Caco-2 (cell line): ENCODE data around the gene PP2D1. TPM values are rescaled to one million over a fixed set of nuclear protein-coding genes. Genes with fewer than 3 reads are reported as not detected.

Experiments used
- BruUV-seq: library from RNA; stranded (reverse); fragments of 400-500 nt; replicated peaks from 2 replicates; lab custom pipeline; 2021; lab: Mats Ljungman, UMichigan
- CTCF ChIA-PET: fragments of 300-600 bp; sonication (Branson Sonifier 250); formaldehyde crosslinking; loops from one replicate; lab custom pipeline; 2022; ENCODE audit warnings: antibody characterized with exemption; lab: Charles Lee
- POLR2A ChIA-PET: fragments of 300-600 bp; sonication (Branson Sonifier 250); formaldehyde crosslinking; loops from one replicate; lab custom pipeline; 2022; ENCODE audit warnings: antibody characterized with exemption; lab: Charles Lee
- DNase-seq, 2 experiments: peaks; one replicate each; pipeline versions ENCODE4 v3.0.0 to v3.0.0-alpha.2; 2020 to 2022
- H3K27me3 ChIP-seq: replicated peaks from 2 replicates; pipeline ENCODE4 v1.6.0; 2011; ENCODE audit warnings: low read length; ENCODE audit not compliant: control insufficient read depth, insufficient read depth
- H3K36me3 ChIP-seq: 2 replicates; pipeline ENCODE4 v1.5.1; 2011; ENCODE audit warnings: low read length; ENCODE audit not compliant: control insufficient read depth, insufficient read depth
- H3K4me1 ChIP-seq: fragments of 250-450 bp; sonication (Bioruptor Pico); 2 replicates; pipeline ENCODE4 v1.5.1; 2020; ENCODE audit warnings: mild to moderate bottlenecking
- H3K4me3 ChIP-seq: 2 replicates; pipeline ENCODE4 v1.5.1; 2011; ENCODE audit warnings: low read depth, mild to moderate bottlenecking, control low read depth, low read length
- H3K9me3 ChIP-seq: fragments of 250-450 bp; sonication (Bioruptor Pico); 2 replicates; pipeline ENCODE4 v1.5.1; 2020; ENCODE audit warnings: mild to moderate bottlenecking, moderate library complexity
- H3K27ac Mint-ChIP-seq: one replicate; pipeline ENCODE4 v1.8.0; 2022; ENCODE audit warnings: mixed read lengths; ENCODE audit not compliant: unreplicated experiment
- H3K27me3 Mint-ChIP-seq: one replicate; pipeline ENCODE4 v1.8.0; 2022; ENCODE audit warnings: mixed read lengths; ENCODE audit not compliant: insufficient read depth, unreplicated experiment
- H3K36me3 Mint-ChIP-seq: one replicate; pipeline ENCODE4 v1.8.0; 2022; ENCODE audit warnings: mild to moderate bottlenecking, mixed read lengths; ENCODE audit not compliant: insufficient read depth, unreplicated experiment
- H3K4me1 Mint-ChIP-seq: one replicate; pipeline ENCODE4 v1.8.0; 2022; ENCODE audit warnings: low read depth, mixed read lengths; ENCODE audit not compliant: unreplicated experiment
- H3K4me3 Mint-ChIP-seq: one replicate; pipeline ENCODE4 v1.8.0; 2022; ENCODE audit warnings: mild to moderate bottlenecking, moderate library complexity, mixed read lengths; ENCODE audit not compliant: unreplicated experiment
- H3K9me3 Mint-ChIP-seq: one replicate; pipeline ENCODE4 v1.8.0; 2022; ENCODE audit warnings: mixed read lengths; ENCODE audit not compliant: unreplicated experiment
- CTCF ChIP-seq, 2 experiments: fragments of 200-600 bp in 1 of 2; IDR thresholded peaks; 1 replicate in 1 of 2; 2 replicates in 1 of 2; pipeline versions ENCODE4 v1.5.1 to v1.8.0; 2011 to 2022; ENCODE audit warnings: antibody characterized with exemption in 1 of 2, control low read depth in 1 of 2, inconsistent platforms in 1 of 2, low read depth in 1 of 2, low read length in 1 of 2, mild to moderate bottlenecking in 1 of 2, moderate library complexity in 1 of 2; ENCODE audit not compliant: insufficient read depth in 1 of 2, severe bottlenecking in 1 of 2, unreplicated experiment in 1 of 2
- intact Hi-C: fragments of 100-400 bp; cut with micrococcal nuclease; formaldehyde crosslinking; loops from one replicate; pipeline ENCODE4 v1.10.0; 2022; ENCODE audit not compliant: unreplicated experiment
- total RNA-seq: library from RNA; stranded (reverse); gene quantifications from 2 replicates; pipeline ENCODE4 v1.2.3, GENCODE V29; 2022

The PP2D1 gene
- total RNA-seq, 1 experiment from 2014 or later = not detected

GRCh38 chr3:19948226-19948591 lies 63.9 kb downstream of the PP2D1 start:
- Mint-ChIP-seq H3K27me3 (no peaks in the 10 kb centered on the region), H3K4me3 (peak overlapping the region; percentile 80), H3K36me3 (peaks cover 26% of the 10 kb centered on the region), H3K9me3 (no peaks in the 10 kb centered on the region), H3K27ac (peak overlapping the region; percentile 86), H3K4me1 (peaks cover 6% of the 10 kb centered on the region)
- intact Hi-C loops = loop anchor here (5.0 kb wide), 1 partner anchor 239 kb away; the partner anchor contains the start of gene SGO1
- TF ChIP-seq CTCF (IDR thresholded peaks at IDR 0.05; ENCODE audit: insufficient read depth in 1 of 2, low read depth in 1 of 2, low read length in 1 of 2, severe bottlenecking in 1 of 2, unreplicated experiment in 1 of 2) = no peak
- peak overlapping the region; percentile 96 for H3K4me3 ChIP-seq
- ChIA-PET CTCF (no interaction called here), POLR2A (interaction anchor here (1.0 kb wide), 1 partner anchor 238 kb away, joined by 3 read pairs; the partner anchor contains the start of gene SGO1)
- no peaks in the 10 kb centered on the region for H3K27me3 ChIP-seq
- no peak for DNase-seq
- peaks cover 12% of the 10 kb centered on the region for H3K4me1 ChIP-seq
- no peaks in the 10 kb centered on the region for H3K9me3 ChIP-seq
- no TSS peak for BruUV-seq
- H3K36me3 ChIP-seq = no peaks in the 10 kb centered on the region

- BruUV-seq = TSS peak; percentile 52
- CTCF ChIA-PET = no interaction called here
- H3K36me3 Mint-ChIP-seq = peaks cover 26% of the 10 kb centered on the region
- H3K27ac Mint-ChIP-seq = peak overlapping the region; percentile 86
- peak; percentile 55 to 56 for DNase-seq
- Histone ChIP-seq H3K9me3 (no peaks in the 10 kb centered on the region), H3K27me3 (no peaks in the 10 kb centered on the region), H3K36me3 (no peaks in the 10 kb centered on the region), H3K4me3 (peak overlapping the region; percentile 96), H3K4me1 (peaks cover 12% of the 10 kb centered on the region)
- peak overlapping the region; percentile 80 for H3K4me3 Mint-ChIP-seq
- POLR2A ChIA-PET = interaction anchor here (1.0 kb wide), 1 partner anchor 239 kb away, joined by 3 read pairs; the partner anchor contains the start of gene SGO1
- no peaks in the 10 kb centered on the region for H3K27me3 Mint-ChIP-seq
- intact Hi-C loops = loop anchor here (1.0 to 5.0 kb wide), 4 partner anchors 49 to 240 kb away; partner anchors contain the start of genes KAT2B and SGO1
- peaks cover 6% of the 10 kb centered on the region for H3K4me1 Mint-ChIP-seq
- H3K9me3 Mint-ChIP-seq = no peaks in the 10 kb centered on the region
- TF ChIP-seq CTCF (IDR thresholded peaks at IDR 0.05; ENCODE audit: insufficient read depth in 1 of 2, low read depth in 1 of 2, low read length in 1 of 2, severe bottlenecking in 1 of 2, unreplicated experiment in 1 of 2) = no peak
These were observed 64.4 kb downstream of the PP2D1 start for GRCh38 chr3:19947549-19948225.

GRCh38 chr3:19946832-19947548 lies 65.1 kb downstream of the PP2D1 start, which contains the start of gene RAB5A:
RAB5A (plus strand) TSS chr3:19947097; CDS start chr3:19950899, 3,802 bp downstream.
- DNase-seq = peak; percentile 97
- H3K27me3 ChIP-seq = no peaks in the 10 kb centered on the region
- peaks cover 12% of the 10 kb centered on the region for H3K4me1 ChIP-seq
- Mint-ChIP-seq H3K4me3 (peak within 1 kb of the TSS; percentile 80), H3K27me3 (no peaks in the 10 kb centered on the region), H3K4me1 (peaks cover 6% of the 10 kb centered on the region), H3K27ac (peak within 1 kb of the TSS; percentile 86), H3K9me3 (no peaks in the 10 kb centered on the region), H3K36me3 (peaks cover 24% of the 10 kb centered on the region)
- POLR2A ChIA-PET = interaction anchor here (1.0 kb wide), 1 partner anchor 239 kb away, joined by 3 read pairs; the partner anchor contains the start of gene SGO1
- H3K9me3 ChIP-seq = no peaks in the 10 kb centered on the region
- H3K36me3 ChIP-seq = no peaks in the 10 kb centered on the region
- no TSS peak for BruUV-seq
- intact Hi-C loops = loop anchor here (1.0 to 5.0 kb wide), 4 partner anchors 48 to 240 kb away; partner anchors contain the start of genes KAT2B and SGO1
- no peak for TF ChIP-seq CTCF (IDR thresholded peaks at IDR 0.05; ENCODE audit: insufficient read depth in 1 of 2, low read depth in 1 of 2, low read length in 1 of 2, severe bottlenecking in 1 of 2, unreplicated experiment in 1 of 2)
- CTCF ChIA-PET = no interaction called here
- peak within 1 kb of the TSS; percentile 96 for H3K4me3 ChIP-seq
